ENCODE results near the gene SLC44A1.

Gene SLC44A1

DNA sequence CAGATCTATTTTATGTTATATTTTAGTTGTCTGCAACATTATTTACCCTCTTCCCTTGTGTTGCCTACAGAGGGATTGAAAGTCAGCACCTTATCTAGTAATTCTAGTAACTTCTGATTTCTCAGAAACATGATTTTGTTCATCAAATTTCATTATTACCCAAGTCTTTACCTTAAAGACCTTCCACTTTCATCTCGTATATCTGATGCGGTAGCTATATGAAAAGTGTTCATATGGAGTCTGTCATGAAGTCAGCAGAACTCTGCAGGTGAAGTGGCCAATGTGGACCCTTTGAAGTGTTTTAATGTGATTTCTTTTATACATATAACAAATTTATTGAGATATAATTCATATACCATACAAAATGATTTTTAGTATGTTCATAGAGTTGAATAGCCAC is 40.0 kb downstream of the SLC44A1 start:
- no peak overlapping the region for H2BK15ac ChIP-seq (ENCODE audit: low read length)
- H3K79me1 ChIP-seq (ENCODE audit: low read depth, low read length): no peaks in the 10 kb centered on the region
- no peaks in the 10 kb centered on the region for H3K9me3 ChIP-seq (replicated peaks in 1 of 2; ENCODE audit: control insufficient read depth in 2 of 2, insufficient read depth in 1 of 2, low read depth in 1 of 2, low read length in 2 of 2)
- H3K27ac ChIP-seq (replicated peaks; ENCODE audit: low read length): no peak overlapping the region
- H3K9ac ChIP-seq (ENCODE audit: low read depth, low read length, poor library complexity): no peak overlapping the region
- H4K8ac ChIP-seq (ENCODE audit: low read depth, low read length): no peak overlapping the region
- WGBS, 2 donors (ENCODE audit: extremely low coverage in 2 of 2, insufficient read length in 2 of 2, insufficient replicate concordance in 1 of 2): no CpG with 5 or more reads among the region's 2 CpGs
- H3K36me3 ChIP-seq (replicated peaks in 1 of 2; ENCODE audit: control insufficient read depth in 2 of 2, insufficient read depth in 2 of 2, low read length in 2 of 2): no peaks in the 10 kb centered on the region
- no peak overlapping the region for H2BK12ac ChIP-seq (ENCODE audit: low read length)
- no peak overlapping the region for H2AK5ac ChIP-seq (ENCODE audit: low read depth, low read length)
- H3K4me1 ChIP-seq (ENCODE audit: control insufficient read depth in 2 of 2, insufficient read depth in 1 of 2, low read depth in 1 of 2, low read length in 2 of 2): no peaks in the 10 kb centered on the region
- H3K4ac ChIP-seq (ENCODE audit: low read length): no peak overlapping the region
- no peak overlapping the region for H2BK120ac ChIP-seq (ENCODE audit: low read depth, low read length)
- H3K27me3 ChIP-seq (ENCODE audit: control insufficient read depth in 3 of 3, insufficient read depth in 3 of 3, low read depth in 1 of 3, low read length in 3 of 3): no peaks in the 10 kb centered on the region
- no peak overlapping the region for H2BK5ac ChIP-seq (ENCODE audit: low read length)
- H3K14ac ChIP-seq (ENCODE audit: low read length): no peak overlapping the region
- H2AFZ ChIP-seq (ENCODE audit: low read length): no peak overlapping the region
- no peak overlapping the region for H3K18ac ChIP-seq (ENCODE audit: low read length)
- H4K91ac ChIP-seq (ENCODE audit: low read depth, low read length, poor library complexity): no peak overlapping the region
- DNase-seq (ENCODE audit: low spot score): no peak
- H3K23ac ChIP-seq (ENCODE audit: low read depth, low read length, poor library complexity): no peak overlapping the region
- no peak overlapping the region for H3K4me2 ChIP-seq (ENCODE audit: insufficient read depth, low read length, poor library complexity, severe bottlenecking)
- H3K4me3 ChIP-seq (ENCODE audit: low read length in 2 of 2): no peak overlapping the region

DNA sequence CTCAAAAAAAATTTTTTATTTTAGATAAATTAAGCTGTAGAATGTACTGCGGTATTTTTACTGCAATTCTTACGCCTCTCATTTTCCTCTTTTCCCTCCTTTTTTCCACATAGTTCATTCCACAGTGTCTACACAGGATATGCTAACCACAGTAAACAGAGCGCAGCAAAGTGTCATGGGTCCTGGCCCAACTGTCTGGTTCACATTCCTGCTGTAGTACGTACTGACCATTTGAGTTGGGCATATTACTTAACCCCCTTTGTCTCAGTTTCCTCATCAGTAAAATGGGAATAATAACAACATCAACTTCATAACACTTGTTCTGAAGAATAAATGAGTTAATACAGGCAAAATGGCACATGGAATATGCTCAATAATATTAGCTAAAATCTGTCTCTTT is 41.6 kb downstream of the SLC44A1 start:
- H4K91ac ChIP-seq (ENCODE audit: low read depth, low read length, poor library complexity): no peak overlapping the region
- H2AFZ ChIP-seq (ENCODE audit: low read length): no peak overlapping the region
- no peaks in the 10 kb centered on the region for H3K79me1 ChIP-seq (ENCODE audit: low read depth, low read length)
- no peak for DNase-seq (ENCODE audit: low spot score)
- H2BK120ac ChIP-seq (ENCODE audit: low read depth, low read length): no peak overlapping the region
- H3K9me3 ChIP-seq (replicated peaks in 1 of 2; ENCODE audit: control insufficient read depth in 2 of 2, insufficient read depth in 1 of 2, low read depth in 1 of 2, low read length in 2 of 2): no peaks in the 10 kb centered on the region
- no peak overlapping the region for H3K4me3 ChIP-seq (ENCODE audit: low read length in 2 of 2)
- H2BK5ac ChIP-seq (ENCODE audit: low read length): no peak overlapping the region
- no peak overlapping the region for H2BK15ac ChIP-seq (ENCODE audit: low read length)
- no peak overlapping the region for H3K23ac ChIP-seq (ENCODE audit: low read depth, low read length, poor library complexity)
- no peak overlapping the region for H3K27ac ChIP-seq (replicated peaks; ENCODE audit: low read length)
- no CpG with 5 or more reads among the region's 4 CpGs for WGBS, 2 donors (ENCODE audit: extremely low coverage in 2 of 2, insufficient read length in 2 of 2, insufficient replicate concordance in 1 of 2)
- no peak overlapping the region for H3K9ac ChIP-seq (ENCODE audit: low read depth, low read length, poor library complexity)
- H3K4me2 ChIP-seq (ENCODE audit: insufficient read depth, low read length, poor library complexity, severe bottlenecking): no peak overlapping the region
- no peak overlapping the region for H2AK5ac ChIP-seq (ENCODE audit: low read depth, low read length)
- H3K14ac ChIP-seq (ENCODE audit: low read length): no peak overlapping the region
- no peak overlapping the region for H3K18ac ChIP-seq (ENCODE audit: low read length)
- H3K4ac ChIP-seq (ENCODE audit: low read length): no peak overlapping the region
- no peaks in the 10 kb centered on the region for H3K36me3 ChIP-seq (replicated peaks in 1 of 2; ENCODE audit: control insufficient read depth in 2 of 2, insufficient read depth in 2 of 2, low read length in 2 of 2)
- H3K27me3 ChIP-seq (ENCODE audit: control insufficient read depth in 3 of 3, insufficient read depth in 3 of 3, low read depth in 1 of 3, low read length in 3 of 3): no peaks in the 10 kb centered on the region
- H4K8ac ChIP-seq (ENCODE audit: low read depth, low read length): no peak overlapping the region
- no peak overlapping the region for H2BK12ac ChIP-seq (ENCODE audit: low read length)
- H3K4me1 ChIP-seq (ENCODE audit: control insufficient read depth in 2 of 2, insufficient read depth in 1 of 2, low read depth in 1 of 2, low read length in 2 of 2): no peaks in the 10 kb centered on the region

DNA sequence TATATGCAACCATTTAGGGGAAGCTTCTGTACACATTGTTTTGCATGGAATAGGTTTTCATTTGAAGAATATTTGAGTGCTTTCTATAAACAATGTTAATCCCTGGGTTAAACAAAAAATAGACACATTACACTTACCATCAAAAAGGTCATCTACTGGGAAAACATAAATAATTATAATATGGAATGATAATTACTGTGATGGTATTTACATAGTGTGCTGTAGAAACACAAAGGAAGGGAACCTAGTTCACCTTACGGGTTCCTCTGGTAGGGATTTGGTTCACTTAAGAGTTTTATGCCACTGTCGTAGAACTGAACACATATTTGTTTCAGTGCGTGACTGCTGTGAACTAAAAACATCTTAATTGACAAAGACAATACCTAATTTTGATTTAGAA is 44.9 kb downstream of the SLC44A1 start:
- Histone ChIP-seq H3K18ac (ENCODE audit: low read length) (no peak overlapping the region), H2AFZ (ENCODE audit: low read length) (no peak overlapping the region), H2AK5ac (ENCODE audit: low read depth, low read length) (no peak overlapping the region), H2BK12ac (ENCODE audit: low read length) (no peak overlapping the region), H3K36me3 (replicated peaks in 1 of 2; ENCODE audit: control insufficient read depth in 2 of 2, insufficient read depth in 2 of 2, low read length in 2 of 2) (no peaks in the 10 kb centered on the region), H2BK5ac (ENCODE audit: low read length) (no peak overlapping the region), H2BK120ac (ENCODE audit: low read depth, low read length) (no peak overlapping the region), H3K4me1 (ENCODE audit: control insufficient read depth in 2 of 2, insufficient read depth in 1 of 2, low read depth in 1 of 2, low read length in 2 of 2) (no peaks in the 10 kb centered on the region), H3K9ac (ENCODE audit: low read depth, low read length, poor library complexity) (no peak overlapping the region), H3K4me2 (ENCODE audit: insufficient read depth, low read length, poor library complexity, severe bottlenecking) (no peak overlapping the region), H3K27me3 (ENCODE audit: control insufficient read depth in 3 of 3, insufficient read depth in 3 of 3, low read depth in 1 of 3, low read length in 3 of 3) (no peaks in the 10 kb centered on the region), H4K91ac (ENCODE audit: low read depth, low read length, poor library complexity) (no peak overlapping the region), H4K8ac (ENCODE audit: low read depth, low read length) (no peak overlapping the region), H3K27ac (replicated peaks; ENCODE audit: low read length) (no peak overlapping the region), H3K9me3 (replicated peaks in 1 of 2; ENCODE audit: control insufficient read depth in 2 of 2, insufficient read depth in 1 of 2, low read depth in 1 of 2, low read length in 2 of 2) (no peaks in the 10 kb centered on the region), H3K14ac (ENCODE audit: low read length) (no peak overlapping the region), H3K79me1 (ENCODE audit: low read depth, low read length) (no peaks in the 10 kb centered on the region), H3K4ac (ENCODE audit: low read length) (no peak overlapping the region), H3K4me3 (ENCODE audit: low read length in 2 of 2) (no peak overlapping the region), H3K23ac (ENCODE audit: low read depth, low read length, poor library complexity) (no peak overlapping the region), H2BK15ac (ENCODE audit: low read length) (no peak overlapping the region)
- no peak for DNase-seq (ENCODE audit: low spot score)
- no CpG with 5 or more reads among the region's 3 CpGs for WGBS, 2 donors (ENCODE audit: extremely low coverage in 2 of 2, insufficient read length in 2 of 2, insufficient replicate concordance in 1 of 2)

DNA sequence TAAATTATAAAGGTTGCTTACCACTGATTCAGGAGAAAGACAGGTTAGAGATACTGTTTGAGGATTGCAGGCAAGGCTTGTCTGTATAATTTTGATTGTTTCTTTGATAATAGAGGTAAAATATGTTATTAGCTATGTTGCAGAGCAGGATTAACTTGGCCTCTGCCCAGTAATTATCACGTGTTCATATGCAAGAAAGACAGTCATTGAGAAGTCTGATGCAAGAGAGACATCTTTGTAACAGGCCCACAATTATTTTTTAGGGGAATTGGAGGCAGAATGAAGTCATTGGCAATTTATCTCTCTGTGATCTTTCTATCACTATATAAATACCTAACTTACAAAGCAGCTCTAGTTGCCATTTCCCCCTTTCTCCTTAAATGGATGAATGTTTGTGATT is 46.0 kb downstream of the SLC44A1 start:
- Histone ChIP-seq H2AFZ (ENCODE audit: low read length) (no peak overlapping the region), H3K4me3 (ENCODE audit: low read length in 2 of 2) (no peak overlapping the region), H2BK12ac (ENCODE audit: low read length) (no peak overlapping the region), H3K23ac (ENCODE audit: low read depth, low read length, poor library complexity) (no peak overlapping the region), H4K8ac (ENCODE audit: low read depth, low read length) (no peak overlapping the region), H3K9ac (ENCODE audit: low read depth, low read length, poor library complexity) (no peak overlapping the region), H3K79me1 (ENCODE audit: low read depth, low read length) (no peaks in the 10 kb centered on the region), H3K4me2 (ENCODE audit: insufficient read depth, low read length, poor library complexity, severe bottlenecking) (no peak overlapping the region), H2BK5ac (ENCODE audit: low read length) (no peak overlapping the region), H3K4me1 (ENCODE audit: control insufficient read depth in 2 of 2, insufficient read depth in 1 of 2, low read depth in 1 of 2, low read length in 2 of 2) (no peaks in the 10 kb centered on the region), H3K36me3 (replicated peaks in 1 of 2; ENCODE audit: control insufficient read depth in 2 of 2, insufficient read depth in 2 of 2, low read length in 2 of 2) (no peaks in the 10 kb centered on the region), H3K18ac (ENCODE audit: low read length) (no peak overlapping the region), H2AK5ac (ENCODE audit: low read depth, low read length) (no peak overlapping the region), H3K27ac (replicated peaks; ENCODE audit: low read length) (no peak overlapping the region), H3K14ac (ENCODE audit: low read length) (no peak overlapping the region), H2BK120ac (ENCODE audit: low read depth, low read length) (no peak overlapping the region), H3K4ac (ENCODE audit: low read length) (no peak overlapping the region), H2BK15ac (ENCODE audit: low read length) (no peak overlapping the region), H4K91ac (ENCODE audit: low read depth, low read length, poor library complexity) (no peak overlapping the region), H3K27me3 (ENCODE audit: control insufficient read depth in 3 of 3, insufficient read depth in 3 of 3, low read depth in 1 of 3, low read length in 3 of 3) (no peaks in the 10 kb centered on the region), H3K9me3 (replicated peaks in 1 of 2; ENCODE audit: control insufficient read depth in 2 of 2, insufficient read depth in 1 of 2, low read depth in 1 of 2, low read length in 2 of 2) (no peaks in the 10 kb centered on the region)
- no CpG with 5 or more reads among the region's 1 CpG for WGBS, 2 donors (ENCODE audit: extremely low coverage in 2 of 2, insufficient read length in 2 of 2, insufficient replicate concordance in 1 of 2)
- DNase-seq (ENCODE audit: low spot score): no peak
